Stimulated activated naive B cell treated with anti-CD40 and anti-IgM and Interleukin-4, amounts not matched to agents 10 μg/mL and 1 μg/mL and 100 μg/mL, for 72 hours (primary cell): ENCODE results near the gene FHAD1.

Experiments
- ATAC-seq, 2 donors: fragments of 150-1000 bp; cut with Tn5 transposase; replicated peaks; 2 replicates each; pipeline ENCODE4 v1.10.0; 2021; ENCODE audit warnings: moderate library complexity in 1 of 2
- DNase-seq: peaks from one replicate; pipeline ENCODE4 v3.0.0; 2021
- H3K27ac Mint-ChIP-seq: one replicate; pipeline ENCODE4 v1.8.0; 2022; ENCODE audit warnings: mild to moderate bottlenecking, mixed read lengths
- H3K27me3 Mint-ChIP-seq, 2 donors: one replicate each; pipeline ENCODE4 v1.8.0; 2022; ENCODE audit warnings: mixed read lengths in 2 of 2
- H3K36me3 Mint-ChIP-seq, 2 donors: one replicate each; pipeline ENCODE4 v1.8.0; 2022; ENCODE audit warnings: mixed read lengths in 2 of 2, mild to moderate bottlenecking in 1 of 2
- H3K4me1 Mint-ChIP-seq, 2 donors: one replicate each; pipeline ENCODE4 v1.8.0; 2022; ENCODE audit warnings: mixed read lengths in 2 of 2, mild to moderate bottlenecking in 1 of 2
- H3K4me3 Mint-ChIP-seq, 2 donors: one replicate each; pipeline ENCODE4 v1.8.0; 2022; ENCODE audit warnings: mild to moderate bottlenecking in 2 of 2, mixed read lengths in 2 of 2, moderate library complexity in 1 of 2
- H3K9me3 Mint-ChIP-seq, 2 donors: one replicate each; pipeline ENCODE4 v1.8.0; 2022; ENCODE audit warnings: mixed read lengths in 2 of 2, mild to moderate bottlenecking in 1 of 2

FHAD1 gene

DNA sequence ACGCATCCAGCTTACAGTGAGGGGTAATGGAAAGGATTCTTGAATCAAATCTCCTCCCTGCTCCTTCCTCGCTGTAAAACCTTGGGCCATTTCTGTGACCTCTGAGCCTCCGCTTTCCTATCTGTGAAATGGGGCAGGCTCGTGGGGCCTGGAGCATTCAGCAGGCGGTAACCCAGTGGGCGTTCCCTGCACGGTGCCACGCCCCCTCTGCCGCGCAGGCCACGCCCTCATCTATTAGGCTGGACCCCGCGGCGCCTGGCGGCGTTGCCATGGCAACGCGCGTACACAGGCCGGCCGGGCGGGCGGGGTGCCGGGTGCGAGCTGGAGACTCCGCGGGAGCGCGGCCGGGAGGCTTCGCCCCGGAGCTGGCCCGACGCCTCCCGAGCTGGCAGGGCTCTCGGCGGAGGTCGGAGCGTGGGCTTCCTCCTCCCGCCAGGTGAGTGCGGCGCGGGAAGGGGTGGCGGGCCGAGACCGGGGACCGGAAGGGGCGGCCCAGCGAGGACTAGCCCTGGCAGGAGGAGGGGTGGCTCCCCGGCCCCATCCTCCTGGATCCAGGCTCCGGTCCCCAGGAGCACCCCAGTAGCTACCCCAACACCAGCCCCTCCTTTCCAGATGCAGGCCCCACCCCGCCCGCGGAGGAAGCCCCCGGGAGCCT lies at the start of gene FHAD1:
Gene FHAD1 (plus strand): TSS at position 264 of the 655 bp plus-strand sequence. CDS start 4,562 bp downstream, outside the sequence.
- DNase-seq (peak; percentile 10), ATAC-seq (peak; percentile 47 to 67)
- Mint-ChIP-seq H3K27ac (peak within 1 kb of the TSS; percentile 22), H3K4me1 (peaks cover 5 to 10% of the 10 kb centered on the region in 2 donors), H3K36me3 (peaks cover 0 to 7% of the 10 kb centered on the region in 2 donors), H3K27me3 (peaks cover 66 to 68% of the 10 kb centered on the region in 2 donors), H3K9me3 (peaks cover 9 to 11% of the 10 kb centered on the region in 2 donors), H3K4me3 (peak within 1 kb of the TSS; percentile 49 to 66)

DNA sequence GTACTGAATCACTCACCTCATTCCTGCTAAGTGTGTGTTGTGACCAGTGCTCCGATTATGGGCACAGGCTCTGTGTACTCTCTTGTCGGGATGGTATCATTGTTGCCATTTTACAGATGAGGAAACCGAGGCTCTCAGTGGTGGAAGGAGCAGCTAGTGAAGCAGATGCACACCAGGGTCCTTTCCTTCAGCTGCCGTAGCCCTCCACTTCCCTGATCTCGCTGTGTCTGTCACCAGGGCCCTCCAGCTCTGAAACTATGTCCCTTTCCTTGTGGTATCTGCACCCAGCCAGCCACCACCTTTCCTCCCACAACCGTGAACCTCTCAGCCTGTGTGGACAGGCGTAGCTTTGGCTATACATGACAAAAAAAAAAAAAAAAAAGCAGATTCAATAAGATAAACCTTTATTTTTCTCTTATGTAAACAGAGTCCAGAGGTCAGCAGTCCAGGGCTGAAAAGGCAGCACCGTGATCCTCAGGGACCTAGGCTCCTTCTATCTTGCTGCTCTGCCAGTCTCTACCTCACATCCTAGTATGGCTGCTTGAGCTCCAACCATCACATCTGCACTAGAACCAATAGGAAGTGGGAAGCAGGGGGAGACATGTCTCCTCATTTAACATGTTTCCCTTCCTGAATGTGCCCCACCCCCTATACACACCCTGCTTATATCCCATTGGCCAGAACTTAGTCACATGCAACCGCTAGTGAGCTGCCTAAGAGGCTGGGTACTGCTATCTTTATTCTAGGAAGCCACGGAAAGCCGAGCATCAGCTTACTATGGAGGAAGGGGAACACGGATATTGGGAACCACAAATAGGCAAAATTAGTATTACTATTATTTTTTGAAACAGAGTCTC lies 49.2 kb upstream of the FHAD1 start:
- Mint-ChIP-seq H3K4me1 (no peaks in the 10 kb centered on the region), H3K9me3 (no peaks in the 10 kb centered on the region), H3K4me3 (no peak overlapping the region), H3K27ac (no peak overlapping the region), H3K27me3 (peaks cover 3% of the 10 kb centered on the region in 2 donors), H3K36me3 (no peaks in the 10 kb centered on the region)
- no peak for DNase-seq
- ATAC-seq = no peak

DNA sequence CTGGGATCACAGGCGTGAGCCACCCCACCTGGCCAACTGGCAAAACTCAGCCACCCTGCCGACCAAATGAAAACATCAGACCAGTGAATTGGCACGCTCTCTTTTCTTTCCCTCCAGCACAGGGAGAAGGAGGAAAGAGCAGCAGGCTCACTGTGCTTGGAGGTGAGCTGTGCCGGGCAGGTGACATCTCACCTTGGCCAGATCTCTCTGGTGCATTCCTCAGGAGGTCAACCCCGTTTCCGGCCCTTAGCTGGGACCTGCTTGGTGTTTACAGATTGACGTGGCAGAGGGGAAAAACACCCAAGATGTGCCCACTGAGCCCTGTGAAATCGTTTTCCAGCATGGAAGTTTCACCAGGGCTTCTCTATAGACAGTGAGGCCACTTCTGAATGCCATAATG lies 48.3 kb upstream of the FHAD1 start:
- H3K9me3 Mint-ChIP-seq = no peaks in the 10 kb centered on the region
- no peak overlapping the region for H3K27ac Mint-ChIP-seq
- no peak for ATAC-seq
- H3K36me3 Mint-ChIP-seq = no peaks in the 10 kb centered on the region
- H3K27me3 Mint-ChIP-seq = peaks cover 0 to 3% of the 10 kb centered on the region in 2 donors
- no peak overlapping the region for H3K4me3 Mint-ChIP-seq
- no peak for DNase-seq
- H3K4me1 Mint-ChIP-seq = no peaks in the 10 kb centered on the region

DNA sequence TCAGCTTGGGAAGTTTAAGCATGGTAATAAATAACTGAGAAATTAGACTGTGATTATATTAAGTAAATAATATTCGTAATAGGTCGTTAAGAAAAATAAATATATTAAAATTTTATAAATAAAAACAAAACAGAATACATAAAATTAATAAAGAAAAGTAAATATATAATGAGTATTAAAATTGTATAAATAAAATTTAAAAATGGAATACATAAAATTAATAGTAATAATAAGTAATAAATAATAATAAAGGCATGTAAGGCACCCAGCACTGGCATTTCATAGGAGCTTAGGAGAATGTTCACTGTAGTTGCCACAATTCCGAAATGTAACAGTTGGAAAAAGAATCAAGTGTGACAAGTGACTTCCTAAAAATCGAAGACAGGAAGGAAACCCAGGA lies 45.8 kb upstream of the FHAD1 start:
- H3K36me3 Mint-ChIP-seq = no peaks in the 10 kb centered on the region
- H3K4me3 Mint-ChIP-seq = no peak overlapping the region
- no peak overlapping the region for H3K27ac Mint-ChIP-seq
- no peaks in the 10 kb centered on the region for H3K4me1 Mint-ChIP-seq
- DNase-seq (no peak), ATAC-seq (no peak)
- H3K9me3 Mint-ChIP-seq = no peaks in the 10 kb centered on the region
- H3K27me3 Mint-ChIP-seq = peaks cover 0 to 9% of the 10 kb centered on the region in 2 donors

DNA sequence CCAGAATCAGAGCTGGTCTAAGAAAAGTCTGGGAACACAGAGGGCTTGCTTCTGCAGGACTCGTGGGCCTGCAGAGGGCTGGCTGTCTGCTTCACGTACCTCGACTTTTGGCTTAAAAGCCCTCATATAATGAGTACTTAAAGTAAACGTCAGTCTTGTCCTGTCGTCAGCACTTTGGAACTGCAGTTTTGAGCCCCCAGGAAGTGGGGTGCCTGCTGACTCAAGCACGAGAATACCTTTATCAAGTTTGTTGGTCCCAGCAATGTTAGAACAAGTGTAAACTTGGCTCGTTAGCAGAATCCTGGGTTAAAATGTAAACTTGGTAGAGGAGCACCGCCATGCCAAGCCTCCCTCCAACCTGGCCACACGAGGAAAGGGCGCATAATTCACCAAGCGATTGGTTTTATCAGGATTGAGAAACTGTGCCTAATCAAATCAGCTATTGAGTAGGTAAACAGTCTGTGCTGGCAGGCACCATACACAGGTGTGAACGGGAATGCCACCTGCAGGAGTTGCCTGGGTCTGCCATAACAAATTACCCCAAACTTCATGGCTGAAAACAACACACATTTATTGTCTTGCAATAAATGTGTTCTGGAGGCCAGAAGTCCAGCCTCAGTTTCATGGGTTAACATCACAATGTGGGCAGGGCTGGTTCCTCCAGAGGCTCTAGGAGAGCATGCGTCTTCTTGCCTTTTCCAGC lies 45.0 kb upstream of the FHAD1 start:
- Mint-ChIP-seq H3K27ac (no peak overlapping the region), H3K4me1 (no peaks in the 10 kb centered on the region), H3K27me3 (peaks cover 0 to 9% of the 10 kb centered on the region in 2 donors), H3K4me3 (no peak overlapping the region), H3K9me3 (no peaks in the 10 kb centered on the region), H3K36me3 (no peaks in the 10 kb centered on the region)
- DNase-seq = no peak
- no peak for ATAC-seq

DNA sequence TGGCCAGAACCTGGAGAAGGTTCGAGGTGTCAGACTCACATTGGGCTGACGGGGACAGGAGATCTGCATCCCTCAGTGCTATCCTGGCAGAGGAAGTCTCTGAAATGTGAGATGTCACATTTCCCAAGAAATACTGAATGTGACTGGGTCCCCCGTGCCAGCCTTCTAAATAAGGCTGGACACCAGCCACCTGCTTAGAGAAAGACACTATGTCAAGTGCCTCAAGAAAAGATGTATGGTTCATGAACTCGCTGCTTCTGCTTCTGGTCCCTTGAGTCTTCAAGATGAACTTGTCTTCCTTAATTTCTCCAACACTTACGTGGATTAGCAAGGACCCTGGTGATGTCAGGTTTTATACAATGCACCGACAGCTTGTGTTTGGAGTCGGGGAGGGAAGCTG lies 42.1 kb upstream of the FHAD1 start:
- Mint-ChIP-seq H3K9me3 (no peaks in the 10 kb centered on the region), H3K4me3 (no peak overlapping the region), H3K27ac (no peak overlapping the region), H3K36me3 (no peaks in the 10 kb centered on the region), H3K4me1 (no peaks in the 10 kb centered on the region), H3K27me3 (peaks cover 10 to 19% of the 10 kb centered on the region in 2 donors)
- DNase-seq (no peak), ATAC-seq (no peak)

DNA sequence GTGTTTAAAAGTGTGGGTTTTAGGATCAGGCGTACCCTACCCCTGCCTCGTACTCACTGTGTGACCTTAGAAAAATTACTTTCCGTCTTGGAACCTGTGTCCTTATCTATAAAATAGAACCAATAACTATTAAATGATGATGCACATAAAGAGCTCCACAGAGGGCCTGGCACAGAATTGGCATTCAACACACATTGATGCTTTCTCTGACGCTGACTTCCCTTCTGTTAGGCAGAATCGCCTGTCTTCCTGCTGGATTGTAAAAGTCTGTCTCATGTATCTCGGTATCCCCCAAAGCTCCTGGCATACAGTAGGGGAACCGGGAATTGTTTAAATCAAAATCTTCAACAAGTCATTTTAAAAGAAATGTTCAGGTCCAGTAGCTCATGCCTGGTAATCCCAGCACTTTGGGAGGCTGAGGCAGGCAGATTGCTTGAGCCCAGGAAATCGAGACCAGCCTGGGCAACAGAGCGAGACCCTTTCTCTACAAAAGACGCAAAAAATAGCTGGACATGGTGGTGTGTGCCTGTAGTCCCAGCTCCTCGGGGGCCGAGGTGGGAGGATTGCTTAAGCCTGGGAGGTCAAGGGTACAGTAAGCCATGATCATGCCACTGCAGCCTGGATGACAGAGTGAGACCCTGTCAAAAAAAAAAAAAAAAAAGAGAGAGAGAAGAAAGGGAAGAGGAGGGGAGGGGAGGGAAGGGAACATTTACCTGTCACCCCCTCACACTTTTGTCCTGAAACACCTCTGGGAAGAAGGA lies 41.3 kb upstream of the FHAD1 start:
- Mint-ChIP-seq H3K4me1 (no peaks in the 10 kb centered on the region), H3K4me3 (no peak overlapping the region), H3K27me3 (peaks cover 10 to 19% of the 10 kb centered on the region in 2 donors), H3K9me3 (no peaks in the 10 kb centered on the region), H3K36me3 (no peaks in the 10 kb centered on the region), H3K27ac (no peak overlapping the region)
- no peak for ATAC-seq
- DNase-seq = no peak

DNA sequence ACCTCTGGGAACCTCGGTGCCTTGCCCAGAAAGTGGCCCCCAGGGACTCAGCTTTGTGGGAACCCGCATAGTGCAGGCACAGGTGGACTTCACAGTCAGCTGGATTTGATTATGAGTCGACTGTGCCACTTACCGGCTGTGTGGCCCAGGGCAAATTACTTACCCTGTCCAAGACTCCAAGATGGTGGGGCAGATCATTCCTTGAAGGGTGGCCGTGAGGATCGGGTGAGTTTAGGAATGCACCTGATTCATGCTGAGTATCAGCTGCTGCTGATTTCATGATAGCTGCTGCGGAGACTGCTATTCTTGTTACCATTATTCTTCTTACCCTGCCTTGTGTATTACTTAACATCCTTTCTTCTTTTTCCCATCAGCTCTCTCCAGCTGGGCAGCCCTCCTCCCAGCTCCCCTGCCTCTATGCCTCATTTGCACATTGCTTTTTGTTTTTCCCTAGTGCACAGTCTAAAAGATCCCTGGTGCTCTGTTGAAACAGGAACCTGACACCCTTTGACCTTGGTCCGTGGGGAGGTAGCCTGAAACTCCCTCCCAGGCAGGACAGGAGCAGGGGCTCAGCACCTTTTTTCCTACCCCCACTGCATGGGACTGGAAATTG lies 40.5 kb upstream of the FHAD1 start:
- Mint-ChIP-seq H3K9me3 (no peaks in the 10 kb centered on the region), H3K27ac (no peak overlapping the region), H3K4me1 (no peaks in the 10 kb centered on the region), H3K27me3 (peaks cover 10 to 19% of the 10 kb centered on the region in 2 donors), H3K36me3 (no peaks in the 10 kb centered on the region), H3K4me3 (no peak overlapping the region)
- DNase-seq (no peak), ATAC-seq (no peak)

DNA sequence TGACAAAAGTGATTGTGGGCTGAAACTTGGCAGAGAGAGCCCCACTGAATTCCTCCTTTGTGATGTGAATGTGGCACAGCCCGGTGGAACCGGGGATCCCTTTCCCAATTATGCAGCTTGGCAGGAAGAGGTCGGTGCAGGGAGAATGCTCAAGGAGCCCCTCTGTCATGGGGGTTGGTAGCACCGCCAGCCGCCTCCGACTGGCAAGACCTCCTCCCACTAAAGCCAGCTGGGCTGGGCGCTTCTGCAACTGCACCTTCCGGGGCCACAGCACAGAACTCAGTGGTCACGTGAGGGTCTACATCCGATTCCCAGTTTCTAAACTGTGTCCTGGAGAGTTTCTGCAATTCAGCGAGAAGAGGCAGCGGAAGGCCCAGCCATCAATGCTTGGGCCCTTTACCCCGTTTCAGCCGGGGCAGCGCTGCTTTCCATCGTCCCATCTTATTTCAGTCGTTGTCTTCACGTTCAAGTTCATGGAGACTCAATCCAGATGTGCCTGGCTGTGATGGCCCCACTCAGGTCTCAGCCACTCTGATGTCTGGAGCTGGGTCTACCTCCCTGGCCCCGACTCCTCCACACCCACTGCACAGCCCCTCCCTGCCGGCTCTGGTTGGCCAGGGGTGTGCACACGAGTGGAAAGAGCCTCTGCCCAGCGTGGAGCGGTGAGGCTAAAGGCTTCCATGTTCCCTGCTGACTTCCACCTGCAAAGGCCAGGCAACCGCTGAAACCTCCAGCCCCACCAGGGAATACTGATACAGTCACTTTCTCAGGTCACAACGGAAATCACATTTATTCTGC lies 39.8 kb upstream of the FHAD1 start:
- H3K4me1 Mint-ChIP-seq = no peaks in the 10 kb centered on the region
- no peak overlapping the region for H3K4me3 Mint-ChIP-seq
- no peaks in the 10 kb centered on the region for H3K36me3 Mint-ChIP-seq
- H3K9me3 Mint-ChIP-seq = no peaks in the 10 kb centered on the region
- DNase-seq (no peak), ATAC-seq (no peak)
- H3K27me3 Mint-ChIP-seq = peaks cover 10 to 19% of the 10 kb centered on the region in 2 donors
- no peak overlapping the region for H3K27ac Mint-ChIP-seq

DNA sequence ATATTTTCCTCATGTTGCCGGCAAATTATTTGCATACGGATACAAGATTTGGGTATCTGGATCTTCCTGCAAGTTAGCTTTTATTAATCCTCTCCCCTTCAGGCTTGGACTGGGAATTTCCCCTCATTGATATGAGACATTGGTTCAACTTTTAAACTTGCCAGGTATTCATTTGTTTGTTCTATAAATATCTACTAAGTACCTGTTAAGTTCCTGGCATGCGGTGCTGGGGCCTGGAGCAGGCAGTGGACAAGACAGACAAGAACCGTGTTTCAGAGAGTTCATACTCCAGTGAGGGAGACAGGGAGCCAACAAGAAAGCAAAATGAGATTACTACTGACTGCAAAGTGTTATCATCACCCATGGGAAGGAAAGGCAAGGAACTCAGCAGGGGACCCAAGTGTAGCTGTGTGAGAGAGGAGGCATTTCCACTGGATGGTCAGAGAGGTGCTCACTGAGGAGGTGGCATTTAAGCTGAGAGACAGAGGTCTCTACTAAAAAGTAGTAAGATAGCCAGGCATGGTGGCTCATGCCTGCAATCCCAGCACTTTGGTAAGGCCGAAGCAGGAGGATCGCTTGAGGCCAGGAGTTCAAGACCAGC lies 39.1 kb upstream of the FHAD1 start:
- DNase-seq = no peak
- no peak for ATAC-seq
- Mint-ChIP-seq H3K4me1 (no peaks in the 10 kb centered on the region), H3K27me3 (peaks cover 15 to 24% of the 10 kb centered on the region in 2 donors), H3K4me3 (no peak overlapping the region), H3K36me3 (no peaks in the 10 kb centered on the region), H3K9me3 (no peaks in the 10 kb centered on the region), H3K27ac (no peak overlapping the region)

DNA sequence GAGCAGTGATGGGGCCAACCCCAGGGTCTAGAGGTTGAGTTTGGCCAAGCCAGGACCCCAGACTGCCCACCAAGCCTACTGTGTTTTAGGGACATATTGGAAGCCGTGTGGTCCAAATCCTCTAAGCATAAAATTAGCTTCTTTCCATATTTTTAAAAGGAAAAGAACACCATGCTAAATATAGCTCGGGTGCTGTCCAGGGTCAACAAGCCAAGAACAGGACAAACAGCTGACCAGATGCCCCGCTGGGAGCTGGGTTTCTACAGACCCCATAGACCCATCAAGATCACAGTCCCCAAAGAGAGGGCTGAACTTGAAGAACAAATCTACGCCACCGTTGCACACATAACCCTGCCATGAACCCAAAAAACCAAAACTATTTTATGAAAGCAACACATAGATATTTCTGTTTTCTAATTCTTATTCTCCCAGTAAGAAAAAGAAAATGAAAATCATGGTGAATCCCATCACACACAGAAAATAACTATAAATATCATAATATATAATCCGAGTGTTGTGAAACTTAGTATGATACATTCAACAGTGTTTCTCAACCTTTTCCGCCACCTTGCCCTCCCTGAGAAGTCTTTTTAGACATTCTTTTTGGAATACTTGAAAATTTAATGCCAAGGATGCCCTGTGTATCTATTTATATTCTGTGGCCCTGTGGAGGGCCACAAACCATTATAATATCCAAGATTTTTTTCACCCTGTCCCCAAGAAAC lies 36.2 kb upstream of the FHAD1 start:
- H3K27me3 Mint-ChIP-seq = peaks cover 15 to 21% of the 10 kb centered on the region in 2 donors
- ATAC-seq (no peak), DNase-seq (no peak)
- no peak overlapping the region for H3K27ac Mint-ChIP-seq
- H3K4me1 Mint-ChIP-seq = no peaks in the 10 kb centered on the region
- no peak overlapping the region for H3K4me3 Mint-ChIP-seq
- H3K9me3 Mint-ChIP-seq = no peaks in the 10 kb centered on the region
- no peaks in the 10 kb centered on the region for H3K36me3 Mint-ChIP-seq

DNA sequence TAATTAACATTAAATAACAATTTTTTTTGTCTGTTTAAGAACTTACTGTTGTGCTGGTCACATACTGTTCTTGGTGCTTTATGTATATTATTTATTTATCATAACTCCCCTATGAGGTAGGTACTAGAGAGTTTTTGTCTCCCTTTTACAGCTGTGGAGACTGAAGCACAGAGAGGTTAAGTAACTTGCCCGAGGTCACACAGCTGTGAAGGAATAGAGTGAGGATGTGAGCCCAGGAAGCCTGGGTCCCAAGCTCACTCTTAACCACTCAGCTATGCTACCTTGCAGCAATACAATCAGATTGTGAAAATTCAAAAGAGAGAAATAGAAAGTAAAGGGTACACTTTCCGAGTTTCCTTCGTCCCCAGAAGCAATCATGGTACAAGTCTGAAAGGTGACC lies 35.6 kb upstream of the FHAD1 start:
- H3K9me3 Mint-ChIP-seq = no peaks in the 10 kb centered on the region
- H3K36me3 Mint-ChIP-seq = no peaks in the 10 kb centered on the region
- ATAC-seq (no peak), DNase-seq (no peak)
- H3K27me3 Mint-ChIP-seq = peaks cover 17 to 18% of the 10 kb centered on the region in 2 donors
- no peak overlapping the region for H3K27ac Mint-ChIP-seq
- H3K4me1 Mint-ChIP-seq = no peaks in the 10 kb centered on the region
- H3K4me3 Mint-ChIP-seq = no peak overlapping the region
